GM19328 (cell line): ENCODE data around the gene EYA2.

Source experiments
- ATAC-seq: cut with Tn5 transposase; IDR thresholded peaks from one replicate; pipeline ENCODE4 v1.9.1; 2021; ENCODE audit warnings: mild to moderate bottlenecking, moderate library complexity; ENCODE audit not compliant: unreplicated experiment

EYA2 gene

DNA sequence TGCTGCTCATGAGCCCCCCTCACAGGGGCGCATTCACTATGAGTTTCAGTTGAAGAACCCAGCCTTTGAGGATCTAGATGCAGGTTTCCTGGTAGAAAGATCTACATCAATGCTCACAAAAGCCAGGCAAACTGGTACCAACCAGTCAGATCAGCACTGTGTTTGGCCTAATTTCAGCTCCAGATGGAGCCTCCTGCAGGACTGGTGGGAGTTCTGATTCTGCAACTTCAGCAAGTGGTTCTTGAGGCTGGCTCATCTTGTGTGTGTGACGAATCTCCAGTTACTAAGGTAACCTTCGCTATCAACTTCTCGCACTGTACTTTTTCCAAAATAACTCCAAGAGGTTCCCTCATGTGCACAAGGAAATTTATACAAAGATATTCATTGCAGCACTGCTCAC lies 343.1 kb downstream of the EYA2 start:
- no peak for ATAC-seq
